BE2C (cell line): ENCODE results near the gene MYO10.
"Not testable (repeated sequence)": the region's sequence is repeated elsewhere in the genome, so short reads cannot be mapped to it uniquely, and the experiment has no call there.

ENCODE experiments used
- DNase-seq: peaks from one replicate; pipeline ENCODE4 v3.0.0-alpha.2; 2020
- H3K27me3 ChIP-seq: fragments of 250-450 bp; sonication (Bioruptor Pico); 2 replicates; pipeline ENCODE4 v1.5.1; 2020; ENCODE audit warnings: mild to moderate bottlenecking
- H3K36me3 ChIP-seq: fragments of 250-450 bp; sonication (Bioruptor Pico); 2 replicates; pipeline ENCODE4 v1.5.1; 2020; ENCODE audit warnings: mild to moderate bottlenecking
- H3K4me1 ChIP-seq: fragments of 250-450 bp; sonication (Bioruptor Pico); 2 replicates; pipeline ENCODE4 v1.5.1; 2020
- H3K4me3 ChIP-seq: 2 replicates; pipeline ENCODE4 v1.5.1; 2011; ENCODE audit warnings: low read depth, low read length
- H3K9me3 ChIP-seq: fragments of 250-450 bp; sonication (Bioruptor Pico); 2 replicates; pipeline ENCODE4 v1.5.1; 2020
- TF ChIP-seq, protein P1 (sequence below): IDR thresholded peaks from 2 replicates; pipeline ENCODE4 v1.5.1; 2012; ENCODE audit warnings: mild to moderate bottlenecking, low read depth, low read length

MYO10 gene

DNA sequence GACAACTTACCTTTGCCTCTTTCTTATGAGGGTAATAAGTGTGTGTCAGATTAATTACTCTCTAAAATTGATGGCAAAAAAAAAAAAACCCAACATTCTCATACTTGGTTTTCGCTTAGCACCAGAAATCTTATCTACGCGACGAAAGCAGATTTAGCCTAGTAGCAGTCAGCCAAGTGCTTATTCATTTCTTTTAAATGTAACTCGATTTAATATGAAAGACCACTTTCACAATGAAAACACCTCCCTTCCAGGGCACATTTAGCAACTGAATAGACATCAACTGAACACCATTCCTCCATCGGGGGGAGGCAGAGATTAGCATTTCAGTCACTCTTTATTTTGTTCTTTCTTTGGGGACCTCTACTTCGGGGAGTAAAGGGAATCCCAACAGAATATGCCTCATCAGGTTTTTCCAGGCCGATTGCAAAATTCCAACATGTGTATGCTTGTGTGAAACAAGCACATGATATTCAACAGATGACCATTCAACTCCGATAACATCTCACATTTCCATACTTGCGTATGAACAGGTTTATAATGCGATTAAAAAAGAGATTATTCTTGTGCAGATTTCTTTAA is 195.2 kb downstream of the MYO10 start:
- Histone ChIP-seq H3K4me1 (no peaks in the 10 kb centered on the region), H3K27me3 (peaks cover 16% of the 10 kb centered on the region), H3K36me3 (no peaks in the 10 kb centered on the region), H3K9me3 (no peaks in the 10 kb centered on the region), H3K4me3 (no peak overlapping the region)
- TF ChIP-seq, protein P1, sequence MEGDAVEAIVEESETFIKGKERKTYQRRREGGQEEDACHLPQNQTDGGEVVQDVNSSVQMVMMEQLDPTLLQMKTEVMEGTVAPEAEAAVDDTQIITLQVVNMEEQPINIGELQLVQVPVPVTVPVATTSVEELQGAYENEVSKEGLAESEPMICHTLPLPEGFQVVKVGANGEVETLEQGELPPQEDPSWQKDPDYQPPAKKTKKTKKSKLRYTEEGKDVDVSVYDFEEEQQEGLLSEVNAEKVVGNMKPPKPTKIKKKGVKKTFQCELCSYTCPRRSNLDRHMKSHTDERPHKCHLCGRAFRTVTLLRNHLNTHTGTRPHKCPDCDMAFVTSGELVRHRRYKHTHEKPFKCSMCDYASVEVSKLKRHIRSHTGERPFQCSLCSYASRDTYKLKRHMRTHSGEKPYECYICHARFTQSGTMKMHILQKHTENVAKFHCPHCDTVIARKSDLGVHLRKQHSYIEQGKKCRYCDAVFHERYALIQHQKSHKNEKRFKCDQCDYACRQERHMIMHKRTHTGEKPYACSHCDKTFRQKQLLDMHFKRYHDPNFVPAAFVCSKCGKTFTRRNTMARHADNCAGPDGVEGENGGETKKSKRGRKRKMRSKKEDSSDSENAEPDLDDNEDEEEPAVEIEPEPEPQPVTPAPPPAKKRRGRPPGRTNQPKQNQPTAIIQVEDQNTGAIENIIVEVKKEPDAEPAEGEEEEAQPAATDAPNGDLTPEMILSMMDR: no peak
- no peak for DNase-seq

DNA sequence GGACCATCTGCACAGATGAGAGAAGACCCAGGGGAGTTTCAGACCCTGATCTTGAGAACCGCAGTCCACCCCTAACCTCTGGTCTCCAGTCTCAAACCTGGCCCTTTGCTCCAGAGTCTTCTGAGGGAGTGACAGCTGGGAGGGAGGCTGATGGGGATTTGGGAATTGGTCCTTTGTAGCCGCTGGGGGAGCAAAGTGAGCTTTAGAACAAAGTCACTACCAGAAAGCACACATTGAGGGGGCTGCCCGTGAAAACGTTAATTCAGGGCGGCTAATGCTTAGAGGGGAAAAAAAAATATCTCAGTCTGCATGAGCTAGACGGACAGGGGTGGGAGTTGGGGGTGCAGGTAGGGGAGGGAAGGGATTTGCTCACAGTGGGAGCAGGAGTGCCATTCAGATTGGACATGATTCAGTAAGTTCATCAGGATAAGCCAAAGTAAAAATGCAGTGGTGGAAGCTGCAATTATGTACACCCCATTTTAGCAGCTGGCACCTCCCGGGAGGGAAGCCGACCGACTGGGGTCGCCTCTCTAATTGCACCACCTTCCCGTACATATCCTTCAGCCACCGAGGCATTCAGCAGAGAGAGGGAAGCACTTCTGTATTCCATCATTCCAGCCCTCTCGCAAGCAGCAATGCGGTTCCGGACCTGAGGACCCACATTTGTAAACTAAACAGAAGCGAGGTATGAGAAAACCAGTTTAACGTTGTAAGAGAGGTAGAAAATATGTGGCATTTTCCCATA is 195.8 kb downstream of the MYO10 start:
- Histone ChIP-seq H3K36me3 (no peaks in the 10 kb centered on the region), H3K9me3 (no peaks in the 10 kb centered on the region), H3K27me3 (peaks cover 16% of the 10 kb centered on the region), H3K4me3 (no peak overlapping the region), H3K4me1 (no peaks in the 10 kb centered on the region)
- TF ChIP-seq, protein P1: no peak
- no peak for DNase-seq

DNA sequence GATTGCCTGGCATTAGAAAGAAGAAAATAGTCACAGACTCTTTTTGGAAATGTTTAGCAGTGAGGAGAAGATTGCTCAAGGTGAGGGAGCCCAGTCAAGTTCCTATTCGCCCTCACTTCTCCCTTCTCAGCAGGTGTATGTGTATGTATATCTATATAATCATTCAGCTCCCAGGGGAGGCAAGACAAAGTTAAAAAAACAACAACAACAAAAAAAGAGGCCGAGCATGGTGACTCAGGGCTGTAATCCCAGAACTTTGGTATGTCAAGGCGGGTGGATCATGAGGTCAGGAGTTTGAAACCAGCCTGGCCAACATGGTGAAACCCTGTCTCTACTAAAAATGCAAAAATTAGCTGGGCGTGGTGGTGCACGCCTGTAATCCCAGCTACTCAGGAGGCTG is 197.7 kb downstream of the MYO10 start:
- peaks cover 16% of the 10 kb centered on the region for H3K27me3 ChIP-seq
- H3K4me1 ChIP-seq, H3K9me3 ChIP-seq, H3K36me3 ChIP-seq, H3K4me3 ChIP-seq, DNase-seq: not testable (repeated sequence)

DNA sequence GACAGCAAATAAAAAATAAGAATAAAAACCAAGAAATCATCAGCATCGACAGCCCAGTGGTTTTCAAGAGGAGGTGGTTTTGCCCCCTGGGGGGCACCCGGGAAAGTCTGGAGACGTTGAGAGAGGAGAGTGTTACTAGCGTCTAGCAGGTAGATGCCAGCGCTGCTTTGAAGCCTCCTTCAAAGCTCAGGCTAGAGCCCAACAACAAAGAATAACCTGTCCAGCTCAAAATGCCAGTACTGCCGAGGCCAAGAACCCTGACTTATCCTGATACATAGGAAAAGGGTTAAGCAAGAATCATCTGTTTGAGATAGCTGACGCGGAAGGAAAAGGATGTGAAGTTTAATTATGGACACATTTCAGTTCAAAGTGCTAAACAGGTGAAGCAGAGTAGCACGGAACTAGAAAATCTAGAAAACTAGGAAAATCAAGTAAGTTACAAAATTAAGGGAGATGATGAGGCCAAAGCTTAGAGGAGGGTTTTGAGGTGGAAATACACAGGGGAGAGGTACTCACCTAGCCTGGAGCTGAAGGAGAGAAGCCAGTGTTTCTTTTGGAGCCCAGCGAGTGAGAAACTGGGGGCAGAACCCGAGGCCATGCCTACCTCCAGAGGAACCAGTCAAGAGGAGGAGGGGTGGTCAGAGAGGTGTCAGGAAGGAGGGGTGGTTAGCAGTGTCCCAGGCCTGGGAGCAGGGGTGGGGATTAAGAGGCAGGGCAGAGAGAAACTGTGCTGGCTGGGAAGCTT is 198.3 kb downstream of the MYO10 start:
- Histone ChIP-seq H3K4me1 (no peaks in the 10 kb centered on the region), H3K4me3 (no peak overlapping the region), H3K36me3 (no peaks in the 10 kb centered on the region), H3K9me3 (no peaks in the 10 kb centered on the region), H3K27me3 (peaks cover 16% of the 10 kb centered on the region)
- no peak for DNase-seq
- TF ChIP-seq, protein P1: no peak

DNA sequence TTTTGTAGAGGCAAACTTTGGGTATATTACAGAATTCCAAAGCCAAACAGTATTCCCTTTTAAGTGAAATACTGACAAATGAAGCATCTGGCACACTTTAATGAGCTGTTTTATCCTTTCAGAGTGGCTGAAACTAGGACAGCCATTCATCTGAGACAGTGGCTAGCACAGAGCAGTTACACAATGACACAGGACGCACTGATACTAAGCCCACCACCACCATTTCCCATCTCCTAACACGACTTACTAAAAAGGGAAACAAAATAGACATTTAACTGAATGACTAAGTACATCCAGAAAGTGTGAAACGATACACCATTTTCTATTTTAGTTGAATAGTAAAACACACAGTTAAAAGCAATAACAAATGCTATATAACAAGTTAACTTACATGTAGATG is 198.9 kb downstream of the MYO10 start:
- Histone ChIP-seq H3K4me1 (no peaks in the 10 kb centered on the region), H3K9me3 (no peaks in the 10 kb centered on the region), H3K27me3 (peaks cover 16% of the 10 kb centered on the region), H3K4me3 (no peak overlapping the region), H3K36me3 (no peaks in the 10 kb centered on the region)
- no peak for DNase-seq
- TF ChIP-seq, protein P1: no peak

DNA sequence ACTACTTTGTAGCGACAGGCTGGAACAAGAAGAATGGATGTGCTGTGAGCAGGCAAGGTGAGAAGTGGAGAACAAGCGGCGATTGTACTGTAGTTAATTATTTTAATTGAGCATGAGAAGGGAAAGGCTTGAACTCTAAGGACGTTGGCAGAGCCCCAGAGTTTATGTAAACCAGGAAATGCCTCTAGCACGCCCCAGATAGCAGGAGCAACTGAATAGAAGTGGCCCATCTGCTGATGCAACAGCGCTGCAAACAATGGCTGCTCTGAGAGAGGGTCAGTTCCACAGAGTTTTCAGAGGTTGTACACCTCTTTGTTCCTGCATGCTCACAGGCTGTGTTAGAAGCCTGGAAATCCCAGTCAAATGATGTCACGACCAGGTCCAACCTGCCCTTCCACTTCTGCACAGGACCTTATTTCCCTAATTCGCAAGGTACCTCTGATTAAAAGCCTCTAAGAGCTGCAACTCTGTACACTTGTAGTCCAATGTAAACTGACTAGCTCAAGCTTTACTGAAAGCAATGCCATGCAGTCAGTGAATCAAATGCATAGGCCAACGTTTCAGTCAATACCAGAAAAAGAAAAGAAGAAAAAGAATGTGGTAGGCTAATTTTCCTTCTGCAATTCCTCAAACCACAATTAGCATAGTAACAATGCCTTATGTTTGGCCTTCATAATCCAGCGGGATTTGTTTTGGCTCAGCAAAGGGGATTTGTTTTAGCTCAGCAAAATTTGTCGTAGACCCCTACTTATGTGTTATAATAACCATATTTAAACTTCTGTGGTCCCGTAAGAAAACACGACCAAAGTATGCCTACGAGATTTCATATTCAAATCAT is 199.7 kb downstream of the MYO10 start:
- DNase-seq: no peak
- H3K4me3 ChIP-seq: no peak overlapping the region
- H3K4me1 ChIP-seq: no peaks in the 10 kb centered on the region
- TF ChIP-seq, protein P1: no peak
- H3K36me3 ChIP-seq: no peaks in the 10 kb centered on the region
- peaks cover 16% of the 10 kb centered on the region for H3K27me3 ChIP-seq
- no peaks in the 10 kb centered on the region for H3K9me3 ChIP-seq
